Nephron (organoid): ENCODE measurements around the gene PGGT1B.
A peak's percentile ranks its signal among the peaks of the same experiment; 100 is the strongest.

Experiments
- H3K27ac Mint-ChIP-seq, 3 experiments: 2 replicates each; pipeline ENCODE4 v1.8.0; 2020; ENCODE audit warnings: mixed read lengths in 3 of 3, mild to moderate bottlenecking in 2 of 3, moderate library complexity in 1 of 3
- H3K27me3 Mint-ChIP-seq: 2 replicates; pipeline ENCODE4 v1.8.0; 2021; ENCODE audit warnings: low read depth, mild to moderate bottlenecking, moderate library complexity, mixed read lengths
- H3K36me3 Mint-ChIP-seq: 2 replicates; pipeline ENCODE4 v1.8.0; 2020; ENCODE audit warnings: low read depth, mixed read lengths
- H3K4me1 Mint-ChIP-seq: 2 replicates; pipeline ENCODE4 v1.8.0; 2020; ENCODE audit warnings: mixed read lengths
- H3K4me3 Mint-ChIP-seq, 3 experiments: 2 replicates each; pipeline ENCODE4 v1.8.0; 2020; ENCODE audit warnings: mild to moderate bottlenecking in 3 of 3, mixed read lengths in 3 of 3, moderate library complexity in 2 of 3
- H3K9me3 Mint-ChIP-seq: 2 replicates; pipeline ENCODE4 v1.8.0; 2020; ENCODE audit warnings: mixed read lengths
- CTCF ChIP-seq, 3 experiments: fragments of 200-600 bp; sonication (generic); IDR thresholded peaks; one replicate each; pipeline ENCODE4 v1.5.0; 2021; ENCODE audit warnings: antibody characterized with exemption in 3 of 3; ENCODE audit not compliant: unreplicated experiment in 3 of 3

PGGT1B gene

GRCh38 chr5:115169487-115170133 is 93.1 kb downstream of the PGGT1B start, which contains the start of gene TRIM36:
TRIM36 (minus strand) TSS chr5:115169908; CDS start chr5:115169634, 274 bp downstream.
- peaks cover 24% of the 10 kb centered on the region for H3K36me3 Mint-ChIP-seq

DNA sequence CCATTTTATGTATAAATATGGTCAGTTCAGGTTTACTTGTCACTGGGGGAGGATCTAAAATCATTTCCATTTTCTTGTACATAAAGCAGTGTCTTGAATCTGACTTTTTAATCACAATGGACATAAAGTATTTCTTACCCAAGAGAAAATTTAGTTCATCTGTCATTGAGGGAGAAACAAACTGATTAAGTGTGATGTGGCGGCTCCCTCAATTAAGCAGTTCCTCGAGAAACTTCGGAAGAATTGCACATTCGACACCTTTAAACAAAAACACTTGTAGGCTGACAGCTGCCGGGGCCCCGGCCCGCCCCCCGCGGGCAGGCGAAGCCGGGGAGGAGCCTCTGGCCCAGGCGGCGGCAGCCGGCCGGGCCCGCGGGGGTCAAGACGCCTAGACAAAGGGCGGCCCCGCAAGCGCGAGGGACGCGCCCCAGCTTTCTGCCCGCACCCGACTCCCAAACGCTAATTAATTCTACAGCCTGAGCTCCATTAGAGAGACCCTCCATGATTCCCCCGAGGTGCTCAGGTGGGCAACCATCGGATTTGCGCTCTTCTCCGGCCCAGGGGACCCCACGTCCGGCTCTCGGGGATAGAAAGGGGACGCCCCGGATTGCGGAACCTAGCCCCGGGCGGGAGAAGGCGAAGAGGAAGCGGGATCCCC is 93.7 kb downstream of the PGGT1B start:
- peaks cover 21% of the 10 kb centered on the region for H3K9me3 Mint-ChIP-seq
- peaks cover 54% of the 10 kb centered on the region for H3K27me3 Mint-ChIP-seq
- no peak overlapping the region for H3K27ac Mint-ChIP-seq
- no peak for TF ChIP-seq CTCF (IDR thresholded peaks at IDR 0.05; ENCODE audit: unreplicated experiment in 3 of 3)
- peaks cover 30% of the 10 kb centered on the region for H3K36me3 Mint-ChIP-seq
- H3K4me1 Mint-ChIP-seq = peaks cover 6% of the 10 kb centered on the region
- H3K4me3 Mint-ChIP-seq = peak overlapping the region; percentile 86 to 88 (median 87)

More at GRCh38 chr5:115169487-115170133, 93.1 kb downstream of the PGGT1B start, which contains the start of gene TRIM36:
- peak in 1 of 3 experiments; percentile 13 for TF ChIP-seq CTCF (IDR thresholded peaks at IDR 0.05; ENCODE audit: unreplicated experiment in 3 of 3)
- peaks cover 60% of the 10 kb centered on the region for H3K27me3 Mint-ChIP-seq
- peaks cover 16% of the 10 kb centered on the region for H3K9me3 Mint-ChIP-seq
- H3K27ac Mint-ChIP-seq = no peak within 1 kb of the TSS
- H3K4me3 Mint-ChIP-seq = peak within 1 kb of the TSS; percentile 86 to 88 (median 87)
- peaks cover 6% of the 10 kb centered on the region for H3K4me1 Mint-ChIP-seq

DNA sequence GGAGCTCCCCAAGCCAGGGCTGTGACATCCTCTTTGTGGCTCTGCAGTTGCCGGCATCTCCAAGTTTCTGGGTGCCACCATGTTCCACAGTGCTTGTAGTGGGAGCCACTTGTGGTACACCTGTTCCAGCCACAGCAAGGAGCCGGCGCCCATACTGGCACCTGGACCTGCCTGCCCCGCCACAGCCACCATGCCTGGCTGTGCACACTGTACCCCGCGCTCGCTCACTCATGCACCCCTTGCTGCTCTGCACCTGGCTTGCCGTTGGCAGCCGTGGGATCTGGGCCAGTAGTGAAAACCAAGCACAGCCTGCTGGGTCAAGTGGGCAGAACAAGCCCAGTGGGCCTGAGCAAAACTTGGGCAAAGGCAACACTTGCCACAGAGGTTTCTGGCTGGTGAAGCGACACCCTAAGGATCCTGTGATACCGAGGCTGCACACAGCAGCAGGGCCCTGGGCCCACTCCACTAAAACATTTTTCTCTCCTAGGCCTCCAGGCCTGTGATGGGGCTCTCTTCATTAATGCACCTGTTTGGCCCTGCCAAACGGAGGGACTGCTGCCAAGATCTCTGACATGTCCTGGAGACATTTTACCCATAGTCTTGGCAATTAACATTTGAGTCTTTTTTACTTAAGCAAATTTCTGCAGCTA is 95.8 kb downstream of the PGGT1B start:
- Mint-ChIP-seq H3K27ac (no peak overlapping the region), H3K27me3 (peaks cover 33% of the 10 kb centered on the region)

GRCh38 chr5:115165790-115166189 is 96.9 kb downstream of the PGGT1B start:
- H3K36me3 Mint-ChIP-seq = peaks cover 30% of the 10 kb centered on the region
- peaks cover 21% of the 10 kb centered on the region for H3K9me3 Mint-ChIP-seq
- H3K27ac Mint-ChIP-seq = no peak overlapping the region
- H3K4me1 Mint-ChIP-seq = peaks cover 6% of the 10 kb centered on the region
- H3K27me3 Mint-ChIP-seq = peaks cover 22% of the 10 kb centered on the region
- no peak overlapping the region for H3K4me3 Mint-ChIP-seq
- no peak for TF ChIP-seq CTCF (IDR thresholded peaks at IDR 0.05; ENCODE audit: unreplicated experiment in 3 of 3)

More for the DNA sequence above, 95.8 kb downstream of the PGGT1B start:
- Mint-ChIP-seq H3K4me3 (no peak overlapping the region), H3K36me3 (peaks cover 30% of the 10 kb centered on the region), H3K9me3 (peaks cover 21% of the 10 kb centered on the region), H3K4me1 (peaks cover 6% of the 10 kb centered on the region)
- TF ChIP-seq CTCF (IDR thresholded peaks at IDR 0.05; ENCODE audit: unreplicated experiment in 3 of 3) = no peak

GRCh38 chr5:115160975-115161475 is 101.7 kb downstream of the PGGT1B start:
- H3K27ac Mint-ChIP-seq = no peak overlapping the region
- no peaks in the 10 kb centered on the region for H3K27me3 Mint-ChIP-seq
- H3K4me3 Mint-ChIP-seq = no peak overlapping the region
- peaks cover 16% of the 10 kb centered on the region for H3K9me3 Mint-ChIP-seq
- TF ChIP-seq CTCF (IDR thresholded peaks at IDR 0.05; ENCODE audit: unreplicated experiment in 3 of 3) = no peak
- no peaks in the 10 kb centered on the region for H3K4me1 Mint-ChIP-seq
- peaks cover 6% of the 10 kb centered on the region for H3K36me3 Mint-ChIP-seq
